ENCODE measurements around the gene CCDC183.

- TF ChIP-seq CTCF (IDR thresholded peaks at IDR 0.05; ENCODE audit: poor library complexity, severe bottlenecking), result no peak
- no peak for TF ChIP-seq RAD21 (conservative IDR thresholded peaks at IDR 0.05)
- no peak for TF ChIP-seq EP300 (conservative IDR thresholded peaks at IDR 0.05; ENCODE audit: poor library complexity, severe bottlenecking)
- TF ChIP-seq EZH2 (IDR thresholded peaks at IDR 0.05; ENCODE audit: borderline replicate concordance, insufficient read depth, low read length, poor library complexity, severe bottlenecking), result no peak
- no peak for TF ChIP-seq TAF1 (IDR thresholded peaks at IDR 0.05; ENCODE audit: low read depth)
- no peak for TF ChIP-seq SMC3 (conservative IDR thresholded peaks at IDR 0.05; ENCODE audit: poor library complexity)
- no peak for TF ChIP-seq POLR2AphosphoS5 (IDR thresholded peaks at IDR 0.05)
These were observed 50.4 kb downstream of the CCDC183 start for GRCh38 chr9:136846376-136847087.

Data from neural cell (in vitro differentiated cells).